ENCODE results near the gene PAF1. TPM values are rescaled to one million over a fixed set of nuclear protein-coding genes. Genes with fewer than 3 reads are reported as not detected.

PAF1 gene
- polyA plus RNA-seq, 2 of the 4 experiments (the other 2 are of a cell fraction): 103 to 110 TPM

DNA sequence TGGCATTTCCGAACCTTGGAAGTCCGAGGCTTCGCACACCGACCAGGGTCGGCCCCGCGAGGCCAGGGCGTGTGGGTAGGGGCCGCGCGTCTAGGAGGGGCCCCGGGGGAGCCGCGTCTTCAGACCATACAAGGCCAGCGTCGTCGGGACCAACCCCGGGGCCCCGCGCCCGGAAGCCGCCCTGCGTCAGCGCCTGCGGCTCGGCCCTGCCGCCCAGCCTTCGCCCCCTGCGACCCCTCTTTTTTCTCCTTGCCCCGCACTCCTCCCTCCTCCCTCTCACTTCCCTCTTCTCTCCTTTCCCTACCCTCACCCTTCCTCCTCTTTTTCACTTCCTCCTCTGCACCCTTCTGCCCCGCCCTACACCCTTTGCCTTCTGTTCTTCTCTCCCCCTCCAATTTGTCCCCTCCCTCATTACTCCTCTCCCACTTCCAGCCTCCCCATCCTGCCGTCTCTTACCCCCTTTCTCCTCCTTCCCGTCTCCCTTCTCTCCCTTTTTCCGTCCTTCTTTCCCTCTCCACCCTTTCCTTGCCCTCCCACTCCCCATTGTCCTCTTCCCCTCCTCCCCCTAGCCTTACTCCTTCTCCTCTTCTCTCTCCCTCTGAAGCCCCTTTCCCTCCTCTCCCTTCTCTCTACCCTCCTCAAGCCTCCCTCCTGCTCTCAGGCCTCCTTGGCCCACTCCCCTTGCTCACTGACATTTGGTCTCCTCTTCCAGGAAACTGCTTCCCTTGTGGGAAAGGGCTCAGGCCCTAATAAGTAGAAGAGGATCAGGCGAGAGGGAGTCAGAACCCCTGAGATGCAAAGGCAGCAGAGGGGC is 19.3 kb upstream of the PAF1 start (continued):
- TF ChIP-seq EP300 (IDR thresholded peaks at IDR 0.05) (no peak), HDAC2 (IDR thresholded peaks at IDR 0.05) (no peak), HEYL (CRISPR knock-in tag; IDR thresholded peaks at IDR 0.05) (no peak), KDM1A (IDR thresholded peaks at IDR 0.05; ENCODE audit: low read depth) (no peak), JUN (IDR thresholded peaks at IDR 0.05) (peak in 1 of 2 experiments; percentile 7; a peak in 1 of 5 replicates), RFX5 (IDR thresholded peaks at IDR 0.05) (0 out of 2 replicates have a peak, but pooled peaks have one; percentile 26), NPAS2 (CRISPR knock-in tag; IDR thresholded peaks at IDR 0.05; ENCODE audit: borderline replicate concordance) (no peak), MAFK (IDR thresholded peaks at IDR 0.05; ENCODE audit: partially characterized antibody) (no peak), MYC (IDR thresholded peaks at IDR 0.05; ENCODE audit: borderline replicate concordance, low read length) (no peak; the same call in 1 of the 2 replicates), CEBPB (IDR thresholded peaks at IDR 0.05) (no peak), RAD21 (conservative IDR thresholded peaks at IDR 0.05 in 1 of 2, IDR thresholded peaks at IDR 0.05 in 1 of 2) (no peak; a peak in 1 of 5 replicates), ESRRA (IDR thresholded peaks at IDR 0.05; ENCODE audit: borderline replicate concordance, low read length) (no peak), FOSB (CRISPR knock-in tag; IDR thresholded peaks at IDR 0.05) (peak; percentile 96; the same call in 1 of the 2 replicates), NR3C1 (IDR thresholded peaks at IDR 0.05) (no peak), FOXS1 (CRISPR knock-in tag; IDR thresholded peaks at IDR 0.05) (no peak; the same call in 1 of the 2 replicates), RCOR1 (IDR thresholded peaks at IDR 0.05; ENCODE audit: low read depth, low read length) (no peak), MAZ (IDR thresholded peaks at IDR 0.05; ENCODE audit: borderline replicate concordance, low read depth, low read length) (no peak), EHMT2 (IDR thresholded peaks at IDR 0.05; ENCODE audit: low read depth) (no peak), PHF8 (IDR thresholded peaks at IDR 0.05; ENCODE audit: borderline replicate concordance, low read depth) (no peak), CHD2 (IDR thresholded peaks at IDR 0.05; ENCODE audit: low read length, partially characterized antibody) (peak; percentile 61), SREBF2 (IDR thresholded peaks at IDR 0.05) (no peak), TP53 (CRISPR knock-in tag; IDR thresholded peaks at IDR 0.05) (peak; percentile 98), ZC3H11A (IDR thresholded peaks at IDR 0.05) (no peak), HOXB5 (CRISPR knock-in tag; IDR thresholded peaks at IDR 0.05) (peak; percentile 87; the same call in 1 of the 2 replicates), HOXA7 (CRISPR knock-in tag; IDR thresholded peaks at IDR 0.05) (peak; percentile 98), POLR2A (IDR thresholded peaks at IDR 0.05; ENCODE audit: low read length) (peak; percentile 33), CHD4 (IDR thresholded peaks at IDR 0.05; ENCODE audit: borderline replicate concordance) (no peak)
- TF ChIP-seq, protein P1, sequence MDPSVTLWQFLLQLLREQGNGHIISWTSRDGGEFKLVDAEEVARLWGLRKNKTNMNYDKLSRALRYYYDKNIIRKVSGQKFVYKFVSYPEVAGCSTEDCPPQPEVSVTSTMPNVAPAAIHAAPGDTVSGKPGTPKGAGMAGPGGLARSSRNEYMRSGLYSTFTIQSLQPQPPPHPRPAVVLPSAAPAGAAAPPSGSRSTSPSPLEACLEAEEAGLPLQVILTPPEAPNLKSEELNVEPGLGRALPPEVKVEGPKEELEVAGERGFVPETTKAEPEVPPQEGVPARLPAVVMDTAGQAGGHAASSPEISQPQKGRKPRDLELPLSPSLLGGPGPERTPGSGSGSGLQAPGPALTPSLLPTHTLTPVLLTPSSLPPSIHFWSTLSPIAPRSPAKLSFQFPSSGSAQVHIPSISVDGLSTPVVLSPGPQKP (IDR thresholded peaks at IDR 0.05; ENCODE audit: low read depth, low read length): peak; percentile 66; the same call in 1 of the 2 replicates
- TF ChIP-seq, protein P2, sequence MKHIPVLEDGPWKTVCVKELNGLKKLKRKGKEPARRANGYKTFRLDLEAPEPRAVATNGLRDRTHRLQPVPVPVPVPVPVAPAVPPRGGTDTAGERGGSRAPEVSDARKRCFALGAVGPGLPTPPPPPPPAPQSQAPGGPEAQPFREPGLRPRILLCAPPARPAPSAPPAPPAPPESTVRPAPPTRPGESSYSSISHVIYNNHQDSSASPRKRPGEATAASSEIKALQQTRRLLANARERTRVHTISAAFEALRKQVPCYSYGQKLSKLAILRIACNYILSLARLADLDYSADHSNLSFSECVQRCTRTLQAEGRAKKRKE (CRISPR knock-in tag; IDR thresholded peaks at IDR 0.05; ENCODE audit: low read depth): peak; percentile 64; the same call in 1 of the 2 replicates
- TF ChIP-seq, protein P3, sequence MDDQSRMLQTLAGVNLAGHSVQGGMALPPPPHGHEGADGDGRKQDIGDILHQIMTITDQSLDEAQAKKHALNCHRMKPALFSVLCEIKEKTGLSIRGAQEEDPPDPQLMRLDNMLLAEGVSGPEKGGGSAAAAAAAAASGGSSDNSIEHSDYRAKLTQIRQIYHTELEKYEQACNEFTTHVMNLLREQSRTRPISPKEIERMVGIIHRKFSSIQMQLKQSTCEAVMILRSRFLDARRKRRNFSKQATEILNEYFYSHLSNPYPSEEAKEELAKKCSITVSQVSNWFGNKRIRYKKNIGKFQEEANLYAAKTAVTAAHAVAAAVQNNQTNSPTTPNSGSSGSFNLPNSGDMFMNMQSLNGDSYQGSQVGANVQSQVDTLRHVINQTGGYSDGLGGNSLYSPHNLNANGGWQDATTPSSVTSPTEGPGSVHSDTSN (IDR thresholded peaks at IDR 0.05): 0 out of 2 replicates have a peak, but pooled peaks have one; percentile 32
- TF ChIP-seq, protein P4, sequence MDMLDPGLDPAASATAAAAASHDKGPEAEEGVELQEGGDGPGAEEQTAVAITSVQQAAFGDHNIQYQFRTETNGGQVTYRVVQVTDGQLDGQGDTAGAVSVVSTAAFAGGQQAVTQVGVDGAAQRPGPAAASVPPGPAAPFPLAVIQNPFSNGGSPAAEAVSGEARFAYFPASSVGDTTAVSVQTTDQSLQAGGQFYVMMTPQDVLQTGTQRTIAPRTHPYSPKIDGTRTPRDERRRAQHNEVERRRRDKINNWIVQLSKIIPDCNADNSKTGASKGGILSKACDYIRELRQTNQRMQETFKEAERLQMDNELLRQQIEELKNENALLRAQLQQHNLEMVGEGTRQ (IDR thresholded peaks at IDR 0.05): no peak; the same call in 1 of the 2 replicates
- TF ChIP-seq, protein P5, sequence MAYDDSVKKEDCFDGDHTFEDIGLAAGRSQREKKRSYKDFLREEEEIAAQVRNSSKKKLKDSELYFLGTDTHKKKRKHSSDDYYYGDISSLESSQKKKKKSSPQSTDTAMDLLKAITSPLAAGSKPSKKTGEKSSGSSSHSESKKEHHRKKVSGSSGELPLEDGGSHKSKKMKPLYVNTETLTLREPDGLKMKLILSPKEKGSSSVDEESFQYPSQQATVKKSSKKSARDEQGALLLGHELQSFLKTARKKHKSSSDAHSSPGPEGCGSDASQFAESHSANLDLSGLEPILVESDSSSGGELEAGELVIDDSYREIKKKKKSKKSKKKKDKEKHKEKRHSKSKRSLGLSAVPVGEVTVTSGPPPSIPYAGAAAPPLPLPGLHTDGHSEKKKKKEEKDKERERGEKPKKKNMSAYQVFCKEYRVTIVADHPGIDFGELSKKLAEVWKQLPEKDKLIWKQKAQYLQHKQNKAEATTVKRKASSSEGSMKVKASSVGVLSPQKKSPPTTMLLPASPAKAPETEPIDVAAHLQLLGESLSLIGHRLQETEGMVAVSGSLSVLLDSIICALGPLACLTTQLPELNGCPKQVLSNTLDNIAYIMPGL (CRISPR knock-in tag; IDR thresholded peaks at IDR 0.05; ENCODE audit: borderline replicate concordance): peak; percentile 88
- TF ChIP-seq, protein P6, sequence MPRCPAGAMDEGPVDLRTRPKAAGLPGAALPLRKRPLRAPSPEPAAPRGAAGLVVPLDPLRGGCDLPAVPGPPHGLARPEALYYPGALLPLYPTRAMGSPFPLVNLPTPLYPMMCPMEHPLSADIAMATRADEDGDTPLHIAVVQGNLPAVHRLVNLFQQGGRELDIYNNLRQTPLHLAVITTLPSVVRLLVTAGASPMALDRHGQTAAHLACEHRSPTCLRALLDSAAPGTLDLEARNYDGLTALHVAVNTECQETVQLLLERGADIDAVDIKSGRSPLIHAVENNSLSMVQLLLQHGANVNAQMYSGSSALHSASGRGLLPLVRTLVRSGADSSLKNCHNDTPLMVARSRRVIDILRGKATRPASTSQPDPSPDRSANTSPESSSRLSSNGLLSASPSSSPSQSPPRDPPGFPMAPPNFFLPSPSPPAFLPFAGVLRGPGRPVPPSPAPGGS (IDR thresholded peaks at IDR 0.05): no peak
